ENCODE measurements around the gene ME3.
A peak's percentile ranks its signal among the peaks of the same experiment; 100 is the strongest.

The ME3 gene

DNA sequence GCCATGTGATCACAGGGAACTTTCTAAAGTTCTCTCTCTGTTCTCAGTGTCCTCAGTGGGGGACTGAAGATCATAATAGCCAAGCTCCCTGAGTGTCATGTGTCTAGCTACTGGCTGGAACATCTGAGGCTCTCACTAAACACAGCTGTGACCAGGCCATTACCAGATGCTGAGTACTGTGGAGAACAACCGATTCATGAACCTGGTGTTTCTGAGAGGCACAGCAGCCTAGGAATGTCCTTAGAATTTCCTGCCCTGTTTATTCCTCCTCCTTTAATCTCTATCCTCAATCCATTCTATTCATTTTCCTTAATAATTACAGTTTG is 93.0 kb downstream of the ME3 start:
- H3K4me3 ChIP-seq (ENCODE audit: control insufficient read depth, low read depth, low read length), result no peak overlapping the region
- DNase-seq (ENCODE audit: low read depth), result no peak
- TF ChIP-seq, protein P1, sequence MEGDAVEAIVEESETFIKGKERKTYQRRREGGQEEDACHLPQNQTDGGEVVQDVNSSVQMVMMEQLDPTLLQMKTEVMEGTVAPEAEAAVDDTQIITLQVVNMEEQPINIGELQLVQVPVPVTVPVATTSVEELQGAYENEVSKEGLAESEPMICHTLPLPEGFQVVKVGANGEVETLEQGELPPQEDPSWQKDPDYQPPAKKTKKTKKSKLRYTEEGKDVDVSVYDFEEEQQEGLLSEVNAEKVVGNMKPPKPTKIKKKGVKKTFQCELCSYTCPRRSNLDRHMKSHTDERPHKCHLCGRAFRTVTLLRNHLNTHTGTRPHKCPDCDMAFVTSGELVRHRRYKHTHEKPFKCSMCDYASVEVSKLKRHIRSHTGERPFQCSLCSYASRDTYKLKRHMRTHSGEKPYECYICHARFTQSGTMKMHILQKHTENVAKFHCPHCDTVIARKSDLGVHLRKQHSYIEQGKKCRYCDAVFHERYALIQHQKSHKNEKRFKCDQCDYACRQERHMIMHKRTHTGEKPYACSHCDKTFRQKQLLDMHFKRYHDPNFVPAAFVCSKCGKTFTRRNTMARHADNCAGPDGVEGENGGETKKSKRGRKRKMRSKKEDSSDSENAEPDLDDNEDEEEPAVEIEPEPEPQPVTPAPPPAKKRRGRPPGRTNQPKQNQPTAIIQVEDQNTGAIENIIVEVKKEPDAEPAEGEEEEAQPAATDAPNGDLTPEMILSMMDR (IDR thresholded peaks at IDR 0.05; ENCODE audit: control insufficient read depth, insufficient read depth, low read depth, low read length, missing control alignments), result no peak

DNA sequence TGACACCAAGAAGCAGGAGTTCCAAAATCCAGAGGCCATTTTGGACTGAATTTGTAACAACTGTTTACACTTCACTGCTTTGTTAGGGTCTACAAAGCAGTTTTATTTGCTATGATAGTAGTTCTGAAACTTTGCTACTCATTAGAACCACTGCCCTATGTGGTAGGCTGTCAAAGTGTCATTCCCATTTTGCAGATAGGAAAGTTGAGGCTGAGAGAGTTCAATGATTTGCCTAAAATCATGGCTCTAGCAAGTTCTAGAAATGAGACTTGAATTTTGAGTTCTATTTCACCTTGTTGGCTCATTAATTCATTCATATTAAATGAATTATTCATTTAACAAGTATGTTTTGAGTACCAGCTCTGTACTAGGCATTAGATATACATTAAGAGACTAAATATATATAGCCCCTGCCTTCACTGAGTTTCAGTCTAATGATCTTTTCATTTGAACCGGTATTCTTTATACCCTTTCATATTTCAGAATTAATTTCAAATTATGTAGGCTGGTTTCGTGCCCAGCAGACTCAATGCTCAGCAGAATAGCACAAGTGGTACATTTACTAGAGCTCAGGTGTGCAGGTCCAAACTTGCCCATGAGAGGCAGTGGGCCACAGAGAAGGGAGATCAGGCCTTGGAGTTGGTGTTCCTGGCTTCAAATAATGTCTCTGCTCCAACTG is 93.5 kb downstream of the ME3 start:
- DNase-seq (ENCODE audit: low read depth), result no peak
- TF ChIP-seq, protein P1 (IDR thresholded peaks at IDR 0.05; ENCODE audit: control insufficient read depth, insufficient read depth, low read depth, low read length, missing control alignments), result no peak

DNA sequence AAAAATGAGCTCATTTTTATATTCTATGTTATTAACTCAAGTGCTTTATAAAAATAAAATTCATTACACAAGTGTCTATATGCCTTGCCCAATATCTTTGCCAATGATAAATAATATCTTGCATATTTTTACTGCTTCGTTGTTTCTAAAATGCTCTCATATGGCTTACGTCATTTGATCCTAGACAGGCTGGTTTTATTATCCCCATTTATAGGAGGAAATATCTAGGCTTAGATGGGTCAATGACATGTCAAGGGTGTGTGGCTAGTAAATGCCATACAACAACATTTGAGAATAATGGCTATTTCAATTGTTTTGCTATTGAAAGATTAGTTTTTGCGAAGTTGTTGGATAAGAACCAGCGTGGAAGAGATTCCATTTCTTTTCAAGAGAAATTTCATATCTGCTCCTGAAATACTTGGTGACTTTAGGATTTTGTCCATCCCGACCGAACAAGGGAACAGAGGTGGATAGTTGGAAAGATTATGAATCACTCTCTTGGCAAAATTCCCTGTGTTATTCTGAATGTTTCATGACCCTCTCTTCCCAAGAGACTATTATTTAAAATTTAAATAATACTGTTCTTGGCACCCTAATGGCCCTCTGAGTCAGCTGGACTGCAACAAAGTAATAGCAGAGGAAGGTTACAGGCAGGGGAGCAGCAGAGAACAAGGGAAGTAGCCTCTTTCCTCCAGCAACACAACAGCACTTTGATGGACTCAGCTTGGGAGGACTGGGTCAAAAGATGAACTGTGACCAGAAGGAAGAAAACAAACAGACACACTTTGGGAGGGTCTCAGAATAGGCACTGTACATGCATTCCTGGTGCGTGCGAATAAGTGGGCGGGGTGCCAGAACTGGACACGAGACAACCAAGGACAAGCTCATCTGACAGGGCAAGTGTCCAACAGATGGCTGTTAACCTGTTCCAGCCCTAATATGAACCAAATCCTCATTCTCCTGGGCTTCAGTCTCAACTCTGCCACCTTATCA is 94.5 kb downstream of the ME3 start:
- H3K4me3 ChIP-seq (ENCODE audit: control insufficient read depth, low read depth, low read length), result no peak overlapping the region
- DNase-seq (ENCODE audit: low read depth), result peak; percentile 74
- TF ChIP-seq, protein P1 (IDR thresholded peaks at IDR 0.05; ENCODE audit: control insufficient read depth, insufficient read depth, low read depth, low read length, missing control alignments), result no peak

More for the DNA sequence above, 93.5 kb downstream of the ME3 start:
- H3K4me3 ChIP-seq (ENCODE audit: control insufficient read depth, low read depth, low read length), result no peak overlapping the region

DNA sequence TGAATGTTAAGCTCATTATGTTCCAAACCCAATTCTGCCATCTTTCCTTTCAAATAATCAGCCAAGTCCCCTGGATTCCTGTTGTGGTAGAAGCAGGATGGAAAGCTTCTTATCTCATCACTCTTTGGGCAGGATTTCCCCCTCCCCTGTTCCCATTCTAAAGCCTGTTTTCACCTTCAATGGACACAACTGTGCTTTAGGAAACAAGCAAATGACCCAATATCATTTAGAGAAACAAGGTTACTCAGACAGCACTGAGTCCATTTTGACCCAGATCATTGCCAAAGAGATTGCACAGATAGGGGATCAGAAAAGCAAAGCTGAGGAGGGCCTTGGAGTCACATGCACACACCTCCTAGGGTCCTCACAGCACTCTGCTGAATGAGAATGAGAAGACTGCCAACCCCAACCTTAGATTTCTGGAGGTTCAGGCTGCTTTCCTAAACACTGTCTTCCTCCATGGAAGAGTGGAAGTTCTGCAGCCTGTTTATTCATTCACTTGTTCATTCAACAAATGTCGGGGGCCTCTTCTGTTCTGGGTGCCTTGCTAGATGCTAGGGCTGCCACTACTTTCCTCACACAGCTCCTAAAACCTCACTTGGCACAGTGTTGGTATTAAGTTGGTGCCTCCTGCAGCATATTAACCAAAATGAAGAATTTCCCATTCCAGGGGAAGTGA is 95.3 kb downstream of the ME3 start:
- no peak for DNase-seq (ENCODE audit: low read depth)
- TF ChIP-seq, protein P1 (IDR thresholded peaks at IDR 0.05; ENCODE audit: control insufficient read depth, insufficient read depth, low read depth, low read length, missing control alignments), result no peak
- no peak overlapping the region for H3K4me3 ChIP-seq (ENCODE audit: control insufficient read depth, low read depth, low read length)

DNA sequence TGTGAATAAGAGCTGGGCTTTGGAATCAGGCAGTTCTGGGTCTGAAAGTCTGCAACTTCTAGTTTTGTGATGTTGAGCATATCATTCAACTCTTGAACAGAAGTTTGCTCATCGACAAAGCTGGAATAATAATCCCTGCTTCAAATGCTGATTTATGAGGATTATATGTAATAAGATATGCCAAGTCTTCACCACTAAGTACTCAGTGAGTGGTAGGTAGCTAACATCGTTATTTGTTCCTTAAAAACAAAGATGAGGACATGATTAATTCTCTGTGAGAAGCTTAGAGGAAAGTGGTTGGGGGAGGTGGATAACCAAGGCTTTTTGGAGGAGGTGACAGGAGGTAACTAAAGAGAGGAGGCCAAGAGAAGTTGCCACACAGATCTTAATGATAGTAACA is 96.5 kb downstream of the ME3 start:
- no peak overlapping the region for H3K4me3 ChIP-seq (ENCODE audit: control insufficient read depth, low read depth, low read length)
- TF ChIP-seq, protein P1 (IDR thresholded peaks at IDR 0.05; ENCODE audit: control insufficient read depth, insufficient read depth, low read depth, low read length, missing control alignments), result no peak
- no peak for DNase-seq (ENCODE audit: low read depth)

DNA sequence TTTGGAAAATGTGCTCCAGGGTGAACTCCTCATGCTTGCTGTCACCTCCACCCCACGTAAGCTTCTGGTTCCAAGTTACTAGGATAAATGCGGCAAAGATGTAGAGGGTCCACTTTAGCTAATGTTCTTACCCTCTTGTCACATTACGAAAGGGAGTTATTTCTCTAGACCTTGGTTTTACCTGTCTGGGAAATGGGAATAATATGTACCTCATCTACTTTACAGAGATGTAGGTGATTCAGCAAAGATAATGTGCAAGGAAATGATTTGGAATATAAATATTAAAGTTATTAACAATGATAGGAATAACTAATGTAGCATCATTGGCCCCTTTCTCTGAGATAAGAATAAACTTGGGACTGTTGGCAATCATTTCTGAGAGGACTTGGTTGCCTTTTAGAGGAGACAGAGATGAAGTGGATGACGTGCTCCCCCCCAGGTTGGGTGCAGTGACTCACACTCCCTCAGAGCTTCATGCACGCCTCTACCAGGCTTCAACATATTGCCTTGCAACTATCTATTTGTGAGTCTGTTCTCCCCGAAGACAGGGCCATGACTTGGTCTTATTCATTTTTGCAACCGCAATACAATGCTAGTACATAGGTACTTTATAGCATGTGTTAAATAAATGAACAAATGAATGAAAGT is 97.1 kb downstream of the ME3 start:
- TF ChIP-seq, protein P1 (IDR thresholded peaks at IDR 0.05; ENCODE audit: control insufficient read depth, insufficient read depth, low read depth, low read length, missing control alignments), result no peak
- DNase-seq (ENCODE audit: low read depth), result no peak
- H3K4me3 ChIP-seq (ENCODE audit: control insufficient read depth, low read depth, low read length), result no peak overlapping the region

Measured in AG09309 (cell line).